Fibroblast of lung (primary cell): ENCODE data around the gene NT5C1B. TPM values are rescaled to one million over a fixed set of nuclear protein-coding genes. Genes with fewer than 3 reads are reported as not detected.
A peak's percentile ranks its signal among the peaks of the same experiment; 100 is the strongest.

Source experiments
- DNase-seq, 2 donors: peaks; one replicate each; pipeline versions ENCODE4 v3.0.0 to v3.0.0-alpha.2; 2010; ENCODE audit warnings: low read depth in 2 of 2
- H2AFZ ChIP-seq: 2 replicates; pipeline ENCODE4 v1.5.1; 2012; ENCODE audit warnings: low read length, control low read depth, inconsistent platforms
- H3K27ac ChIP-seq: 2 replicates; pipeline ENCODE4 v1.5.1; 2011; ENCODE audit warnings: low read length, control low read depth; ENCODE audit not compliant: insufficient read depth
- H3K27me3 ChIP-seq: 2 replicates; pipeline ENCODE4 v1.5.1; 2011; ENCODE audit warnings: mild to moderate bottlenecking, low read length; ENCODE audit not compliant: control insufficient read depth, insufficient read depth
- H3K36me3 ChIP-seq: 2 replicates; pipeline ENCODE4 v1.5.1; 2011; ENCODE audit warnings: low read length; ENCODE audit not compliant: control insufficient read depth, insufficient read depth
- H3K4me1 ChIP-seq: 2 replicates; pipeline ENCODE4 v1.5.1; 2011; ENCODE audit warnings: low read length; ENCODE audit not compliant: control insufficient read depth, insufficient read depth; ENCODE audit errors: extremely low read depth
- H3K4me2 ChIP-seq: 2 replicates; pipeline ENCODE4 v1.5.1; 2011; ENCODE audit warnings: low read length, control low read depth; ENCODE audit not compliant: insufficient read depth; ENCODE audit errors: extremely low read depth
- H3K4me3 ChIP-seq, 4 experiments: fragments of 200-600 bp in 1 of 4; sonication (generic) in 1 of 4; replicated peaks in 1 of 4; 2 replicates each; pipeline ENCODE4 v1.5.1; 2011 to 2016; ENCODE audit warnings: low read length in 4 of 4, low read depth in 3 of 4, mild to moderate bottlenecking in 3 of 4, control low read depth in 2 of 4, inconsistent platforms in 1 of 4, mixed read lengths in 1 of 4; ENCODE audit not compliant: insufficient read depth in 1 of 4; ENCODE audit errors: control extremely low read depth in 1 of 4
- H3K79me2 ChIP-seq: 2 replicates; pipeline ENCODE4 v1.5.1; 2012; ENCODE audit warnings: mild to moderate bottlenecking, low read length, inconsistent platforms; ENCODE audit not compliant: control insufficient read depth, insufficient read depth
- H3K9ac ChIP-seq: 2 replicates; pipeline ENCODE4 v1.5.1; 2011; ENCODE audit warnings: mild to moderate bottlenecking, low read length, control low read depth; ENCODE audit not compliant: insufficient read depth
- H3K9me3 ChIP-seq: 2 replicates; pipeline ENCODE4 v1.5.1; 2012; ENCODE audit warnings: low read depth, low read length; ENCODE audit not compliant: control insufficient read depth, insufficient read depth
- H4K20me1 ChIP-seq: 2 replicates; pipeline ENCODE4 v1.5.1; 2011; ENCODE audit warnings: low read length; ENCODE audit not compliant: control insufficient read depth, insufficient read depth; ENCODE audit errors: extremely low read depth
- EZH2 ChIP-seq: IDR thresholded peaks from 2 replicates; pipeline ENCODE4 v1.5.1; 2012; ENCODE audit warnings: low read length, control low read depth, mild to moderate bottlenecking; ENCODE audit errors: missing control alignments
- polyA plus RNA-seq, 2 donors: library from polyadenylated mRNA; depleted of rRNA in 1 of 2; stranded (reverse) in 1 of 2; unstranded in 1 of 2; fragments of >200 nt; gene quantifications; 2 replicates each; pipeline ENCODE4 v1.2.1, GENCODE V29; 2011 to 2012; ENCODE audit warnings: missing spikeins in 1 of 2
- total RNA-seq: library from RNA; depleted of rRNA; stranded (reverse); fragments of >200 nt; gene quantifications from 2 replicates; pipeline ENCODE4 v1.2.1, GENCODE V29; 2014
- TF ChIP-seq, protein P1 (sequence below), 2 donors: IDR thresholded peaks in 1 of 2; conservative IDR thresholded peaks in 1 of 2; 1 replicate in 1 of 2; 2 replicates in 1 of 2; pipeline ENCODE4 v1.5.1; 2011 to 2012; ENCODE audit warnings: low read length in 2 of 2, control low read depth in 1 of 2, inconsistent platforms in 1 of 2, low read depth in 1 of 2, mild to moderate bottlenecking in 1 of 2

The NT5C1B gene
- total and polyA plus RNA-seq, 2 donors (not counting 1 experiment from before 2014, with no cell fraction given), result not detected

DNA sequence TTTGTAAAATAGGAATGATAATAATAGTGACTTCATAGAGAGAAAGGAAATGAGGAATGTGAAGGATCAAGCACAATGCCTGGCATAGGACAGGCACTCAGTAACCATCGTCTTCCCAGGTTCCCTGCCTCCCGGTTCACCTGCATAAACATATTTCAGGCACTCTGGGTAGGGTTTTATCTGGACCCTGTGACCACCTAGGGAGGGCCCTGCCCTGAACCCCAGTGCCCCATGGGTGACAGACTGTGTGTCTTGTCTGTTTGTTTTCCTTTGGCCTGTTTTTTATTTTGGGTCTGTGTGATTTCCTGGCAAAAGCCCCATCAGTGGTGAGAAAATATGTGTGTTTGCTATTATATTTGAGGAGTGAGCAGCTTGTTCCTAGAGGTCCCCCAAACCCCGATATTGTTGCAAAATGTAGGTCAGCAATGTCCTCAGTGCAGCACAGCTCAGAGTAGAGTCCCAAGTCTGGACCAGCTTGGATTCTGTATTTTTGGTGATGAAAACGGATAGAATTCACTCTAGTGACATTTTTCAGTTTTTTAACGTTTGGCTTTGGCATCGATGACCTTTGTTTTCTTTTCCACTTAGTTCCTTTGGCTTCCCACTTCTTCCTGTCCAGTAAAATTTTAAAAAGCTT, 9.6 kb upstream of the NT5C1B start:
- TF ChIP-seq EZH2, result no peak
- TF ChIP-seq, protein P1, sequence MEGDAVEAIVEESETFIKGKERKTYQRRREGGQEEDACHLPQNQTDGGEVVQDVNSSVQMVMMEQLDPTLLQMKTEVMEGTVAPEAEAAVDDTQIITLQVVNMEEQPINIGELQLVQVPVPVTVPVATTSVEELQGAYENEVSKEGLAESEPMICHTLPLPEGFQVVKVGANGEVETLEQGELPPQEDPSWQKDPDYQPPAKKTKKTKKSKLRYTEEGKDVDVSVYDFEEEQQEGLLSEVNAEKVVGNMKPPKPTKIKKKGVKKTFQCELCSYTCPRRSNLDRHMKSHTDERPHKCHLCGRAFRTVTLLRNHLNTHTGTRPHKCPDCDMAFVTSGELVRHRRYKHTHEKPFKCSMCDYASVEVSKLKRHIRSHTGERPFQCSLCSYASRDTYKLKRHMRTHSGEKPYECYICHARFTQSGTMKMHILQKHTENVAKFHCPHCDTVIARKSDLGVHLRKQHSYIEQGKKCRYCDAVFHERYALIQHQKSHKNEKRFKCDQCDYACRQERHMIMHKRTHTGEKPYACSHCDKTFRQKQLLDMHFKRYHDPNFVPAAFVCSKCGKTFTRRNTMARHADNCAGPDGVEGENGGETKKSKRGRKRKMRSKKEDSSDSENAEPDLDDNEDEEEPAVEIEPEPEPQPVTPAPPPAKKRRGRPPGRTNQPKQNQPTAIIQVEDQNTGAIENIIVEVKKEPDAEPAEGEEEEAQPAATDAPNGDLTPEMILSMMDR (conservative IDR thresholded peaks at IDR 0.05 in 1 of 2, IDR thresholded peaks at IDR 0.05 in 1 of 2; ENCODE audit: low read depth in 1 of 2, low read length in 2 of 2), result no peak
- H3K36me3 ChIP-seq, result no peaks in the 10 kb centered on the region
- H2AFZ ChIP-seq, result peak overlapping the region; percentile 37
- no peaks in the 10 kb centered on the region for H3K27me3 ChIP-seq
- DNase-seq, result no peak
- no peaks in the 10 kb centered on the region for H4K20me1 ChIP-seq
- H3K4me1 ChIP-seq, result peaks cover 14% of the 10 kb centered on the region
- H3K9me3 ChIP-seq, result no peaks in the 10 kb centered on the region
- H3K9ac ChIP-seq, result no peak overlapping the region
- peak overlapping the region; percentile 25 for H3K27ac ChIP-seq
- H3K4me2 ChIP-seq, result peak overlapping the region; percentile 4
- no peaks in the 10 kb centered on the region for H3K79me2 ChIP-seq
- no peak overlapping the region for H3K4me3 ChIP-seq

DNA sequence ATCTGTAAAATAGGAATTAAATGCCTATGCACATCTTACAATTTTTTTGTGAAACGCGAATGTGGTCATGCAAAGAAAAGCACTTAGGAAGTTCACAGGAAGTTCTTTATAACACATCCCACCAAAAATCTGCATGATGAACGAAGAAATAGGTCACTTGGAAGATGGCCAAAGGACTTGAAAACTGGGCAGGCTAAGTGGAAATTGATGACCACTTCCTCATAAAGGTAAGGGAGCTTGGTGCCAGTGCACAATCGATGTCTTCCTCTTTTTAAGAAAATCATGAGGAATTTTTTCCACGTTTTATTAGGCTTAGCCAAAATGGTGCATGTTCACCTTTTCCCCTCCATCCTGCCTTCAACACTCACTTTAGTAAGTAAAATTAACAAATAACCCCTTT, 8.2 kb upstream of the NT5C1B start:
- Histone ChIP-seq H3K4me2 (no peak overlapping the region), H3K9ac (no peak overlapping the region)
- TF ChIP-seq EZH2, result no peak
- TF ChIP-seq, protein P1 (conservative IDR thresholded peaks at IDR 0.05 in 1 of 2, IDR thresholded peaks at IDR 0.05 in 1 of 2; ENCODE audit: low read depth in 1 of 2, low read length in 2 of 2), result no peak

DNA sequence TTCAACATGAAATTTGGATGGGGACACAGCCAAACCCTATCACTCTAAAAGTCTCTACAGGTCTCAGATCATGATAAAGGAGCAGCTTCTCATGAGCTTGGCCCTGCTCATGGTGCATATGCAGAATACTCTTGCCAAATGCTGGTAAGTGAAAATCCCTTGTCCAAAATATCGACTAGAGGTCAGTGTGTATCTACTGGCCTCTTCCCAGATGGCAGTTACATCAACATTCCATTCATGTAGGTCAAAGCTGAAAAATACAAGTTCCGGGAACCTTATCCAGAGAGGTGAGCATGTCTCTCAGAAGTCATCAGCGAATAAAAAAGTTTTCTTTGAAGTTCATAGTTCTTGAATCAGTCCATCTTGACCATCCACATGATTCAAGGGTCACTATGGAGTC, 7.6 kb upstream of the NT5C1B start:
- no peak for DNase-seq
- Histone ChIP-seq H3K79me2 (no peaks in the 10 kb centered on the region), H4K20me1 (no peaks in the 10 kb centered on the region), H3K27ac (no peak overlapping the region), H2AFZ (no peak overlapping the region), H3K4me1 (peaks cover 14% of the 10 kb centered on the region), H3K4me2 (no peak overlapping the region), H3K4me3 (no peak overlapping the region), H3K9ac (no peak overlapping the region), H3K36me3 (no peaks in the 10 kb centered on the region), H3K9me3 (no peaks in the 10 kb centered on the region), H3K27me3 (no peaks in the 10 kb centered on the region)
- no peak for TF ChIP-seq EZH2
- TF ChIP-seq, protein P1 (conservative IDR thresholded peaks at IDR 0.05 in 1 of 2, IDR thresholded peaks at IDR 0.05 in 1 of 2; ENCODE audit: low read depth in 1 of 2, low read length in 2 of 2), result no peak

More for the DNA sequence above, 8.2 kb upstream of the NT5C1B start:
- H3K36me3 ChIP-seq, result no peaks in the 10 kb centered on the region
- no peaks in the 10 kb centered on the region for H4K20me1 ChIP-seq
- peaks cover 14% of the 10 kb centered on the region for H3K4me1 ChIP-seq
- no peak for DNase-seq
- H3K79me2 ChIP-seq, result no peaks in the 10 kb centered on the region
- no peak overlapping the region for H3K4me3 ChIP-seq
- no peak overlapping the region for H2AFZ ChIP-seq
- no peak overlapping the region for H3K27ac ChIP-seq
- no peaks in the 10 kb centered on the region for H3K27me3 ChIP-seq
- no peaks in the 10 kb centered on the region for H3K9me3 ChIP-seq
